22Rv1 (cell line): ENCODE results near the gene IFTAP.

Source experiments
- H3K27ac ChIP-seq: fragments of 450-650 bp; 2 replicates; pipeline ENCODE4 v1.5.1; 2017
- ZFX ChIP-seq: fragments of 450-650 bp; IDR thresholded peaks from 2 replicates; pipeline ENCODE4 v1.6.1; 2017; ENCODE audit warnings: antibody characterized with exemption, borderline replicate concordance
- TF ChIP-seq, protein P1 (sequence below): fragments of 450-650 bp; IDR thresholded peaks from 2 replicates; pipeline ENCODE4 v1.5.1; 2017; ENCODE audit warnings: mild to moderate bottlenecking

Gene IFTAP

GRCh38 chr11:36622431-36623136, 28.3 kb downstream of the IFTAP start:
- H3K27ac ChIP-seq, result no peak overlapping the region
- no peak for TF ChIP-seq ZFX
- TF ChIP-seq, protein P1, sequence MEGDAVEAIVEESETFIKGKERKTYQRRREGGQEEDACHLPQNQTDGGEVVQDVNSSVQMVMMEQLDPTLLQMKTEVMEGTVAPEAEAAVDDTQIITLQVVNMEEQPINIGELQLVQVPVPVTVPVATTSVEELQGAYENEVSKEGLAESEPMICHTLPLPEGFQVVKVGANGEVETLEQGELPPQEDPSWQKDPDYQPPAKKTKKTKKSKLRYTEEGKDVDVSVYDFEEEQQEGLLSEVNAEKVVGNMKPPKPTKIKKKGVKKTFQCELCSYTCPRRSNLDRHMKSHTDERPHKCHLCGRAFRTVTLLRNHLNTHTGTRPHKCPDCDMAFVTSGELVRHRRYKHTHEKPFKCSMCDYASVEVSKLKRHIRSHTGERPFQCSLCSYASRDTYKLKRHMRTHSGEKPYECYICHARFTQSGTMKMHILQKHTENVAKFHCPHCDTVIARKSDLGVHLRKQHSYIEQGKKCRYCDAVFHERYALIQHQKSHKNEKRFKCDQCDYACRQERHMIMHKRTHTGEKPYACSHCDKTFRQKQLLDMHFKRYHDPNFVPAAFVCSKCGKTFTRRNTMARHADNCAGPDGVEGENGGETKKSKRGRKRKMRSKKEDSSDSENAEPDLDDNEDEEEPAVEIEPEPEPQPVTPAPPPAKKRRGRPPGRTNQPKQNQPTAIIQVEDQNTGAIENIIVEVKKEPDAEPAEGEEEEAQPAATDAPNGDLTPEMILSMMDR, result peak; percentile 65

GRCh38 chr11:36623494-36623893, 29.2 kb downstream of the IFTAP start:
- TF ChIP-seq, protein P1, result no peak
- TF ChIP-seq ZFX, result no peak
- H3K27ac ChIP-seq, result no peak overlapping the region

GRCh38 chr11:36627006-36627405, 32.7 kb downstream of the IFTAP start:
- H3K27ac ChIP-seq, result no peak overlapping the region
- TF ChIP-seq ZFX, result no peak
- TF ChIP-seq, protein P1, result no peak

DNA sequence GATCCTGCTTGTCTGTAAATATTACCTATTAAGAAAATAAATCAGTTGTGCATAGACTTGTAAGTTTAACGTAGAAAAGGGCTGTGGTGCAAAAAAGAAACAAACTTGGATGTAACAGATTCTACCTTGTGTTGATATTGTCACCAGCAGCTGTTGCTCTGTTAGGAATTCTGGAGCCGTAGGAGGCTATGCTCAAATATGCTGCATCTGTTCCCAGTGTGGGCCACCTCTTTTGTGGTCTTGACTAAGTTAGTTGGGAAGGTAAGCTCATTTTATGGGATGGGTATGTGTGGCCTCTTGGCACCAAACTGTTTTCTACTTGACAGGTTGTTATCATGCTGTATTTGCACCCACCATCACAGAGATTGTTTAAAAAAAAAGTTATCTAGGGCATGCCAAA, 33.2 kb downstream of the IFTAP start:
- H3K27ac ChIP-seq, result no peak overlapping the region
- no peak for TF ChIP-seq ZFX
- TF ChIP-seq, protein P1, result no peak

DNA sequence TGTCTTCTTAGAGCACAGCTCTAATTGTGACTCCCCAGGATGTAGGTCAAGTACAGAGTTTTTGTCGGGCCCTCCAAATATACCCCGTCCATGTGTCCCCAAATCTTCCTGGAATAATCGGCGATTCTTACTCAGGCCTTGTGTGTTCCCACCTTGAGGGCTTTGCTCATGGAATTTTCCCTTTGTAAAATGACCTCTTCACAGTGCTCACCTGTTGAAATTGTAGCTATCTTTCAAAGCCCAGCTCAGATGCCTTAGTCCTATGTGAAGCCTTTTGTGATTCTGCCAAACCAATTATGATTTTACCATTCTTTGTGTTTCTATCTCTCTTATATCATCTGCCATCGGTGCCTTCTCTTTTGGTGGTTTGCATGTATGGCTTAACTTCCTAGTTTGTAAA, 33.8 kb downstream of the IFTAP start:
- TF ChIP-seq ZFX, result no peak
- TF ChIP-seq, protein P1, result no peak
- H3K27ac ChIP-seq, result no peak overlapping the region

GRCh38 chr11:36628765-36629244, 34.5 kb downstream of the IFTAP start:
- no peak overlapping the region for H3K27ac ChIP-seq
- TF ChIP-seq, protein P1, result no peak
- TF ChIP-seq ZFX, result no peak

GRCh38 chr11:36631774-36632173, 37.5 kb downstream of the IFTAP start:
- no peak for TF ChIP-seq ZFX
- TF ChIP-seq, protein P1, result no peak
- H3K27ac ChIP-seq, result no peak overlapping the region
